BJ (cell line): Measurements from ENCODE around the gene MAP3K1. TPM values are rescaled to one million over a fixed set of nuclear protein-coding genes. Genes with fewer than 3 reads are reported as not detected.

Experiments used
- CTCF ChIA-PET: fragments of 350-600 bp; formaldehyde crosslinking; extraction: SDS; loops from one replicate; lab custom pipeline; 2021; ENCODE audit warnings: antibody characterized with exemption, inconsistent platforms; lab: Yijun Ruan, JAX
- POLR2A ChIA-PET: fragments of 300-600 bp; sonication (Branson Sonifier 250); formaldehyde crosslinking; extraction: SDS; loops from one replicate; lab custom pipeline; 2021; ENCODE audit warnings: antibody characterized with exemption; lab: Charles Lee
- DNase-seq: peaks from one replicate; pipeline ENCODE4 v3.0.0-alpha.2; 2011; ENCODE audit warnings: low read depth
- H3K27me3 ChIP-seq: 2 replicates; pipeline ENCODE4 v1.6.0; 2011; ENCODE audit warnings: low read length; ENCODE audit not compliant: control insufficient read depth, insufficient read depth
- H3K36me3 ChIP-seq: 2 replicates; pipeline ENCODE4 v1.5.1; 2011; ENCODE audit warnings: low read length; ENCODE audit not compliant: control insufficient read depth, insufficient read depth
- H3K4me3 ChIP-seq: 2 replicates; pipeline ENCODE4 v1.5.1; 2011; ENCODE audit warnings: low read depth, mild to moderate bottlenecking, control low read depth, low read length
- CTCF ChIP-seq: IDR thresholded peaks from 2 replicates; pipeline ENCODE4 v1.5.1; 2011; ENCODE audit warnings: low read depth, mild to moderate bottlenecking, control low read depth, inconsistent platforms, low read length, moderate library complexity; ENCODE audit not compliant: insufficient read depth
- polyA plus RNA-seq: library from polyadenylated mRNA; depleted of rRNA; stranded (reverse); fragments of >200 nt; gene quantifications from 2 replicates; pipeline ENCODE4 v1.2.3, GENCODE V29; 2011

The MAP3K1 gene
- polyA plus RNA-seq, 1 experiment, result 4.3 TPM

- TF ChIP-seq CTCF, result no peak
- Histone ChIP-seq H3K4me3 (no peak overlapping the region), H3K27me3 (peaks cover 4% of the 10 kb centered on the region; the same call in 1 of the 2 replicates), H3K36me3 (no peaks in the 10 kb centered on the region)
- POLR2A ChIA-PET, result no interaction called here
- no peak for DNase-seq
- CTCF ChIA-PET, result no interaction called here
These were observed 14.1 kb upstream of the MAP3K1 start for GRCh38 chr5:56801256-56801655.

DNA sequence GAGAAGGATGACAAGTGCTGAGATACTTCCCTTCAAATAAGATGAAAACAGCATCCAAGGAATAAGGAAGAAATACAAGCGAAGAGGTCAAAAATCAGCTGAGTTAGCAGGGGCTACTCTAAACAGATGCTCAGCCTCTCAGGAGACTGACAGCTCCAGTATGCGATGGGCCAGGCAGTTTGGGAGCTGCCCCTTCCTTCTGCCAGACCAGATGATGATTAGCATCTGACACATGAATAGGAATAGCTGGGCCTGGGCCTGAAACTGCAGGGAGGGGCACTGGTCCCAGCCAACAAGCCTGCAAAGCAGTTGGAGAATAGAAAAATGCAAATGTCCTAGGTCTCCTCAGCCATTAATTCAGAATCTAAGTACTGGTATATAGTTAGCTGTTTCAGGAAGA lies 13.1 kb upstream of the MAP3K1 start:
- ChIA-PET POLR2A (no interaction called here), CTCF (no interaction called here)
- H3K4me3 ChIP-seq, result no peak overlapping the region
- H3K27me3 ChIP-seq, result peaks cover 4% of the 10 kb centered on the region; the same call in 1 of the 2 replicates
- DNase-seq, result no peak
- no peaks in the 10 kb centered on the region for H3K36me3 ChIP-seq
- no peak for TF ChIP-seq CTCF

DNA sequence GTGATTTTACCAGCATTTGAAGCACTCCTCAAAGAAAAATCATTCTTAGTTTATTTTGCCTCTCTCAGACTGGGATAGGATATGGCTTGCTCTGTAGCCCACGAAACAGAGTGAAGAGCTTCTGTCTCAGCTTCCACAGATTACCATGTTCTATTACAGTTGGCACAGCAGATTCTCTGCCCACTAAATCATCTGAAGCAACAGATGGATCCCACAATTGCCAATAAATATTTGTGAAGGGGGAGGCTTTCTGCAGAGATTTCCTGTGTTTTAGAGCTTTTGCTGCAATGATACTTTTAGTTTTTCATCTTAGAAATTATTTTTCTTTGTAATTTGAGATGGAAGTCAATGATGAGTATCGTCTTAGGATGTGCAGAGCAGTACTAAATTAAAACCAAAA lies 12.3 kb upstream of the MAP3K1 start:
- peaks cover 6% of the 10 kb centered on the region; the same call in 1 of the 2 replicates for H3K27me3 ChIP-seq
- H3K4me3 ChIP-seq, result no peak overlapping the region
- CTCF ChIA-PET, result interaction anchor here (1.3 kb wide), 1 partner anchor 10 kb away, joined by 4 read pairs; no protein-coding TSS in a partner anchor
- DNase-seq, result no peak
- no peaks in the 10 kb centered on the region for H3K36me3 ChIP-seq
- POLR2A ChIA-PET, result no interaction called here
- no peak for TF ChIP-seq CTCF

DNA sequence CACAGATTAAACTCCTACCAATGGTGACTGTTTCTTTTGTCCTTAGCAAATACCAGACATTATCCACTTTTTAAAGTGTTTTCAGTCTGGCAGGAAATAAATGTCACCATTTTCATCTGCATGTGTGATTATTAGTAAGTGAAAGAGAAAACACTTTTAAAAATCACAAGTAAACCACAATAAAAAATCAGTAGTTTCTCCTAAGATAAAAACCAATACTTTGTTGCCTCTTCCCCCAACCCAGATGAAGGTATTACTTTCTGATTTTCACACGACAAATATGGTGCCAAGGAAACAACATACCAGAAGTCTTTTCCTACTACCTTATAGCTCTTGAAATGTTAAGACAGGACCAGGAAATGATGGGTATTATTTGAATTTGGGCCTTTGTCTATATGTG lies 11.5 kb upstream of the MAP3K1 start:
- Histone ChIP-seq H3K27me3 (peaks cover 6% of the 10 kb centered on the region; the same call in 1 of the 2 replicates), H3K4me3 (no peak overlapping the region), H3K36me3 (no peaks in the 10 kb centered on the region)
- TF ChIP-seq CTCF, result no peak
- POLR2A ChIA-PET, result no interaction called here
- DNase-seq, result no peak
- CTCF ChIA-PET, result interaction anchor here (1.3 kb wide), 1 partner anchor 9 kb away, joined by 4 read pairs; no protein-coding TSS in a partner anchor

GRCh38 chr5:56807679-56808078 lies 7.7 kb upstream of the MAP3K1 start:
- ChIA-PET POLR2A (no interaction called here), CTCF (no interaction called here)

More at GRCh38 chr5:56807679-56808078, 7.7 kb upstream of the MAP3K1 start:
- DNase-seq, result no peak
- H3K4me3 ChIP-seq, result no peak overlapping the region
- peaks cover 1% of the 10 kb centered on the region; the same call in 1 of the 2 replicates for H3K27me3 ChIP-seq
- H3K36me3 ChIP-seq, result no peaks in the 10 kb centered on the region
- no peak for TF ChIP-seq CTCF
